ENCODE measurements around the gene USP48.

Gene USP48

GRCh38 chr1:21628798-21629393, 154.1 kb downstream of the USP48 start:
- no peak overlapping the region for H3K4me3 ChIP-seq (replicated peaks; ENCODE audit: low read depth, low read length)
- TF ChIP-seq, protein P1, sequence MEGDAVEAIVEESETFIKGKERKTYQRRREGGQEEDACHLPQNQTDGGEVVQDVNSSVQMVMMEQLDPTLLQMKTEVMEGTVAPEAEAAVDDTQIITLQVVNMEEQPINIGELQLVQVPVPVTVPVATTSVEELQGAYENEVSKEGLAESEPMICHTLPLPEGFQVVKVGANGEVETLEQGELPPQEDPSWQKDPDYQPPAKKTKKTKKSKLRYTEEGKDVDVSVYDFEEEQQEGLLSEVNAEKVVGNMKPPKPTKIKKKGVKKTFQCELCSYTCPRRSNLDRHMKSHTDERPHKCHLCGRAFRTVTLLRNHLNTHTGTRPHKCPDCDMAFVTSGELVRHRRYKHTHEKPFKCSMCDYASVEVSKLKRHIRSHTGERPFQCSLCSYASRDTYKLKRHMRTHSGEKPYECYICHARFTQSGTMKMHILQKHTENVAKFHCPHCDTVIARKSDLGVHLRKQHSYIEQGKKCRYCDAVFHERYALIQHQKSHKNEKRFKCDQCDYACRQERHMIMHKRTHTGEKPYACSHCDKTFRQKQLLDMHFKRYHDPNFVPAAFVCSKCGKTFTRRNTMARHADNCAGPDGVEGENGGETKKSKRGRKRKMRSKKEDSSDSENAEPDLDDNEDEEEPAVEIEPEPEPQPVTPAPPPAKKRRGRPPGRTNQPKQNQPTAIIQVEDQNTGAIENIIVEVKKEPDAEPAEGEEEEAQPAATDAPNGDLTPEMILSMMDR (IDR thresholded peaks at IDR 0.05; ENCODE audit: low read depth, low read length, missing control alignments) = no peak
- no peak for DNase-seq (ENCODE audit: extremely low read depth, low read depth)
